HepG2 (cell line): ENCODE data around the gene MYL6. TPM values are rescaled to one million over a fixed set of nuclear protein-coding genes. Genes with fewer than 3 reads are reported as not detected.

Source experiments
- ARID4A ChIP-seq: sonication (generic); formaldehyde crosslinking; IDR thresholded peaks from 2 replicates; pipeline ENCODE4 v1.5.0; 2020; ENCODE audit warnings: mild to moderate bottlenecking, missing genetic modification reagents, borderline replicate concordance
- ELF4 ChIP-seq: sonication (generic); formaldehyde crosslinking; IDR thresholded peaks from 2 replicates; pipeline ENCODE4 v1.5.0; 2020; ENCODE audit warnings: missing genetic modification reagents, mild to moderate bottlenecking, moderate library complexity, borderline replicate concordance
- HNF1A ChIP-seq, 2 experiments: sonication (generic) in 1 of 2; formaldehyde crosslinking in 1 of 2; IDR thresholded peaks; 2 replicates each; pipeline versions ENCODE4 v1.4.0 to v1.6.1; 2016 to 2020; ENCODE audit warnings: borderline replicate concordance in 1 of 2, low read depth in 1 of 2, mild to moderate bottlenecking in 1 of 2, missing genetic modification reagents in 1 of 2
- KDM1A ChIP-seq: IDR thresholded peaks from 2 replicates; pipeline ENCODE4 v1.6.1; 2016; ENCODE audit warnings: missing compliant biosample characterization
- NKX3-1 ChIP-seq: sonication (generic); formaldehyde crosslinking; IDR thresholded peaks from 2 replicates; pipeline ENCODE4 v1.5.0; 2020; ENCODE audit warnings: missing genetic modification reagents
- NRL ChIP-seq: sonication (generic); formaldehyde crosslinking; IDR thresholded peaks from 2 replicates; pipeline ENCODE4 v1.5.0; 2020; ENCODE audit warnings: missing genetic modification reagents, mild to moderate bottlenecking, moderate library complexity, borderline replicate concordance
- PAWR ChIP-seq: sonication (generic); formaldehyde crosslinking; IDR thresholded peaks from 2 replicates; pipeline ENCODE4 v1.4.0; 2020; ENCODE audit warnings: missing genetic modification reagents, mild to moderate bottlenecking, borderline replicate concordance
- PLRG1 ChIP-seq: fragments of 450-650 bp; conservative IDR thresholded peaks from 2 replicates; pipeline ENCODE4 v1.6.1; 2016
- PRPF4 ChIP-seq: fragments of 200-400 bp; formaldehyde crosslinking; IDR thresholded peaks from 2 replicates; pipeline ENCODE4 v1.6.1; 2016; ENCODE audit warnings: low read length, low read depth; ENCODE audit not compliant: poor library complexity, severe bottlenecking
- YEATS4 ChIP-seq: sonication (generic); formaldehyde crosslinking; IDR thresholded peaks from 2 replicates; pipeline ENCODE4 v1.4.0; 2020; ENCODE audit warnings: missing genetic modification reagents, borderline replicate concordance
- ZBTB42 ChIP-seq: sonication (generic); formaldehyde crosslinking; IDR thresholded peaks from 2 replicates; pipeline ENCODE4 v1.5.0; 2020; ENCODE audit warnings: mild to moderate bottlenecking, missing genetic modification reagents
- ZFP36L2 ChIP-seq: sonication (generic); formaldehyde crosslinking; IDR thresholded peaks from 2 replicates; pipeline ENCODE4 v1.4.0; 2020; ENCODE audit warnings: missing genetic modification reagents
- ZNF253 ChIP-seq: sonication (generic); formaldehyde crosslinking; IDR thresholded peaks from 2 replicates; pipeline ENCODE4 v1.8.0; 2022; ENCODE audit warnings: mild to moderate bottlenecking, missing genetic modification reagents, borderline replicate concordance
- polyA plus RNA-seq, 8 experiments: library from polyadenylated mRNA; depleted of rRNA in 3 of 8; stranded (reverse) in 7 of 8; unstranded in 1 of 8; fragments of >200 nt; fragmentation: Illumina TruSeq in 4 of 8; extraction: Trizol in 4 of 8; gene quantifications; 2 replicates each; pipeline versions ENCODE4 v1.2.1 to v1.2.3, GENCODE V29; 2011 to 2016; ENCODE audit warnings: low read depth in 4 of 8, missing spikeins in 1 of 8, mixed read lengths in 1 of 8; ENCODE audit not compliant: insufficient read depth in 1 of 8
- total RNA-seq, 5 experiments: library from RNA; depleted of rRNA; stranded (reverse); fragments of >200 nt; fragmentation: Illumina TruSeq; extraction: Trizol; gene quantifications; 2 replicates each; pipeline ENCODE4 v1.2.3, GENCODE V29; 2016; ENCODE audit warnings: low read depth in 1 of 5

The MYL6 gene
- total and polyA plus RNA-seq, 2 of the 13 experiments (the other 11 are each of a cell fraction or from before 2014, with no cell fraction given): 1,127 to 1,192 TPM

GRCh38 chr12:56189918-56190694 is 31.9 kb downstream of the MYL6 start (continued):
- TF ChIP-seq HNF1A (IDR thresholded peaks at IDR 0.05; ENCODE audit: low read depth): no peak
- TF ChIP-seq HNF1A (CRISPR knock-in tag; IDR thresholded peaks at IDR 0.05; ENCODE audit: borderline replicate concordance): peak; percentile 30; the same call in 1 of the 2 replicates
- no peak for TF ChIP-seq PLRG1
- TF ChIP-seq KDM1A (CRISPR knock-in tag): peak; percentile 42; the same call in 1 of the 2 replicates
- 0 out of 2 replicates have a peak, but pooled peaks have one; percentile 78 for TF ChIP-seq ELF4 (CRISPR knock-in tag)
- TF ChIP-seq ARID4A (CRISPR knock-in tag): peak; percentile 75; the same call in 1 of the 2 replicates
- TF ChIP-seq YEATS4: peak; percentile 41; the same call in 1 of the 2 replicates
- no peak for TF ChIP-seq ZBTB42 (CRISPR knock-in tag)
- TF ChIP-seq ZFP36L2 (CRISPR knock-in tag): no peak
- TF ChIP-seq NKX3-1 (CRISPR knock-in tag): no peak; the same call in 1 of the 2 replicates
- TF ChIP-seq PRPF4: peak; percentile 65
- TF ChIP-seq PAWR (CRISPR knock-in tag): no peak
- 0 out of 2 replicates have a peak, but pooled peaks have one; percentile 22 for TF ChIP-seq ZNF253 (CRISPR knock-in tag)
- 0 out of 2 replicates have a peak, but pooled peaks have one; percentile 38 for TF ChIP-seq NRL (CRISPR knock-in tag)
